Measurements from ENCODE around the gene CCNT2. TPM values are rescaled to one million over a fixed set of nuclear protein-coding genes. Genes with fewer than 3 reads are reported as not detected.
"Not testable (repeated sequence)": the region's sequence is repeated elsewhere in the genome, so short reads cannot be mapped to it uniquely, and the experiment has no call there.

The CCNT2 gene
- polyA plus RNA-seq, 6 donors from 2014 or later = 28.9 to 37.3 (median 33.3) TPM

DNA sequence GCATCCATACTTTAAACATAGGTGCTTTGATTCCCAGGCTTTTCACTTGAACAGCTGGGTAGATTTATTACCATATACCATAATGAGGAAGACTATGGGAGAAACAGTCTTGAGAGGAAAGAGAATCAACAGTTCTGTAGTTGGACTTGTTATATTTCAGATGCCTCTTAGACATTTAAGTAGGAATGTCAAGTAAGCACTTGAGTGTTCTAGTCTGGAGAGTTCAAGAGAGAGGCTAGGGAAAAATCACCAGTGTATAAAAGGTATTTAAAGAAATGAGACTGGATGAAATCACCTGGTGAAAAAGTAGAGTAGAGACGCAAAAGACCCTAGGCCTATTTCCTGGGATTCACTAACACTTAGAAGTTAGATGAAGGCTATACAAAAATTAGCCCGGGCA, 13.5 kb upstream of the CCNT2 start:
- no peaks in the 10 kb centered on the region for H3K27me3 Mint-ChIP-seq

DNA sequence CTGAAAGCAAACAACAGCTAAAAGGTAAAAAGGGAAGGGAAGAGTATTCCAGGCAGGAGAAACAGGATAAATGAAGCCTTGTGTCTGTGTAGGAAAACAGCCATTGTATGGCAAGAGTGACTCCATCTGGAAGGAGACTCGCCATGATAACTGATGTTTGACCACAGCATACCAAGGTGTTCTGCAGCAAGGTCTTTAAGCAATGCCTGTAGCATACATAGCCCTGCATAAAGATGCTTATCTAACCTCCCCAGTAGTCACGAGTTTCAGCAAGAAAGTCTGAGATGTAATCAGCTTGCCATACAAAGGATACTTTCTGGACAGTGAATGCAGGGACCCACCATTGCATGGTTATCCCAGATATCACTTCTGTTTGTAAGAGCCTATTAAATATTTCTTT, 11.9 kb upstream of the CCNT2 start:
- peaks cover 0 to 4% (median 0%) of the 10 kb centered on the region in 3 donors for H3K4me1 Mint-ChIP-seq
- no peak overlapping the region for H3K27ac Mint-ChIP-seq
- peaks cover 8 to 12% of the 10 kb centered on the region in 2 donors for H3K36me3 Mint-ChIP-seq
- DNase-seq (no peak), ATAC-seq (ENCODE audit: low read depth in 2 of 2) (no peak)
- no peaks in the 10 kb centered on the region for H3K27me3 Mint-ChIP-seq
- H3K9me3 Mint-ChIP-seq = peaks cover 0 to 9% (median 6%) of the 10 kb centered on the region in 7 donors
- no peak overlapping the region for H3K4me3 Mint-ChIP-seq

More for the DNA sequence above, 13.5 kb upstream of the CCNT2 start:
- Mint-ChIP-seq H3K36me3 (peaks cover 8 to 12% of the 10 kb centered on the region in 2 donors), H3K9me3 (peaks cover 0 to 9% (median 6%) of the 10 kb centered on the region in 7 donors), H3K27ac (no peak overlapping the region), H3K4me1 (peaks cover 0 to 4% (median 0%) of the 10 kb centered on the region in 3 donors), H3K4me3 (no peak overlapping the region)
- no peak for ATAC-seq (ENCODE audit: low read depth in 2 of 2)
- no peak for DNase-seq

- not testable (repeated sequence) for H3K4me3 Mint-ChIP-seq; H3K27me3 Mint-ChIP-seq; ATAC-seq (ENCODE audit: low read depth in 2 of 2); DNase-seq; H3K27ac Mint-ChIP-seq; H3K9me3 Mint-ChIP-seq; H3K4me1 Mint-ChIP-seq
- peaks cover 8 to 12% of the 10 kb centered on the region in 2 donors for H3K36me3 Mint-ChIP-seq
These were observed 11.0 kb upstream of the CCNT2 start for GRCh38 chr2:134907441-134908116.

GRCh38 chr2:134910763-134911399, 7.7 kb upstream of the CCNT2 start:
- no peaks in the 10 kb centered on the region for H3K27me3 Mint-ChIP-seq
- H3K4me3 Mint-ChIP-seq = no peak overlapping the region
- peaks cover 6 to 8% of the 10 kb centered on the region in 2 donors for H3K36me3 Mint-ChIP-seq
- ATAC-seq (ENCODE audit: low read depth in 2 of 2) = no peak
- peaks cover 0 to 2% (median 0%) of the 10 kb centered on the region in 3 donors for H3K4me1 Mint-ChIP-seq
- no peak for DNase-seq
- no peak overlapping the region for H3K27ac Mint-ChIP-seq
- H3K9me3 Mint-ChIP-seq = peaks cover 0 to 9% (median 6%) of the 10 kb centered on the region in 7 donors

DNA sequence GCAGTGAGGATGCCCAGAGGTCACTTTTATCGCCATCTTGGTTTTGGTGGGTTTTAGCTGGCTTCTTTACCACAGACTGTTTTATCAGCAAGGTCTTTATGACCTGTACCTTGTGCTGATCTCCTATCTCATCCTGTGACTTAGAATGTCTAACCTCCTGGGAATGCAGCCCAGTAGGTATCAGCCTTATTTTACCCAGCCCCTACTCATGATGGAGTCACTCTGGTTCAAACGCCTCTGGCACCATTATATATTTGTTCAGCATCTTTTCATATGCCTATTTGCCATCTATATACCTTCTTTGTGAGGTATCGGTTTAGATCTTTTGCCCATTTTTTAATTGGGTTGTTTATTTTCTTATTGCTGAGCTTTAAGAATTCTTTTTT, 7.2 kb upstream of the CCNT2 start:
- ATAC-seq (ENCODE audit: low read depth in 2 of 2) = no peak
- H3K27ac Mint-ChIP-seq = no peak overlapping the region
- H3K36me3 Mint-ChIP-seq = peaks cover 6 to 8% of the 10 kb centered on the region in 2 donors
- peaks cover 0 to 4% (median 0%) of the 10 kb centered on the region in 3 donors for H3K4me1 Mint-ChIP-seq
- no peak for DNase-seq
- H3K4me3 Mint-ChIP-seq = no peak overlapping the region
- peaks cover 0 to 9% (median 5%) of the 10 kb centered on the region in 7 donors for H3K9me3 Mint-ChIP-seq
- no peaks in the 10 kb centered on the region for H3K27me3 Mint-ChIP-seq

- Mint-ChIP-seq H3K36me3 (peaks cover 4 to 8% of the 10 kb centered on the region in 2 donors), H3K4me3 (no peak overlapping the region), H3K4me1 (peaks cover 0 to 12% (median 5%) of the 10 kb centered on the region in 3 donors), H3K9me3 (peaks cover 0 to 6% (median 5%) of the 10 kb centered on the region in 7 donors), H3K27me3 (no peaks in the 10 kb centered on the region), H3K27ac (no peak overlapping the region)
- ATAC-seq (ENCODE audit: low read depth in 2 of 2) = no peak
- DNase-seq = no peak
These were observed 6.3 kb upstream of the CCNT2 start for GRCh38 chr2:134912361-134912760.

- ATAC-seq (ENCODE audit: low read depth in 2 of 2) (no peak), DNase-seq (no peak)
- H3K27me3 Mint-ChIP-seq = no peaks in the 10 kb centered on the region
- H3K4me1 Mint-ChIP-seq = peaks cover 20 to 41% (median 32%) of the 10 kb centered on the region in 3 donors
- H3K9me3 Mint-ChIP-seq = peaks cover 0 to 5% (median 0%) of the 10 kb centered on the region in 7 donors
- H3K4me3 Mint-ChIP-seq = peak overlapping the region; percentile 90 to 100 (median 98)
- peaks cover 0 to 10% of the 10 kb centered on the region in 2 donors for H3K36me3 Mint-ChIP-seq
- peak overlapping the region; percentile 94 to 100 (median 98) for H3K27ac Mint-ChIP-seq
These were observed 1.2 kb upstream of the CCNT2 start for GRCh38 chr2:134917360-134917865.

GRCh38 chr2:134917888-134918525, 615 bp upstream of the CCNT2 start:
- H3K4me3 Mint-ChIP-seq = peak overlapping the region; percentile 90 to 100 (median 98)
- ATAC-seq (ENCODE audit: low read depth in 2 of 2) (peak; percentile 71 to 72), DNase-seq (peak; percentile 92)
- H3K27me3 Mint-ChIP-seq = no peaks in the 10 kb centered on the region
- peak overlapping the region; percentile 94 to 100 (median 98) for H3K27ac Mint-ChIP-seq
- H3K9me3 Mint-ChIP-seq = peaks cover 0 to 5% (median 0%) of the 10 kb centered on the region in 7 donors
- peaks cover 0 to 10% of the 10 kb centered on the region in 2 donors for H3K36me3 Mint-ChIP-seq
- H3K4me1 Mint-ChIP-seq = peaks cover 24 to 47% (median 37%) of the 10 kb centered on the region in 3 donors

DNA sequence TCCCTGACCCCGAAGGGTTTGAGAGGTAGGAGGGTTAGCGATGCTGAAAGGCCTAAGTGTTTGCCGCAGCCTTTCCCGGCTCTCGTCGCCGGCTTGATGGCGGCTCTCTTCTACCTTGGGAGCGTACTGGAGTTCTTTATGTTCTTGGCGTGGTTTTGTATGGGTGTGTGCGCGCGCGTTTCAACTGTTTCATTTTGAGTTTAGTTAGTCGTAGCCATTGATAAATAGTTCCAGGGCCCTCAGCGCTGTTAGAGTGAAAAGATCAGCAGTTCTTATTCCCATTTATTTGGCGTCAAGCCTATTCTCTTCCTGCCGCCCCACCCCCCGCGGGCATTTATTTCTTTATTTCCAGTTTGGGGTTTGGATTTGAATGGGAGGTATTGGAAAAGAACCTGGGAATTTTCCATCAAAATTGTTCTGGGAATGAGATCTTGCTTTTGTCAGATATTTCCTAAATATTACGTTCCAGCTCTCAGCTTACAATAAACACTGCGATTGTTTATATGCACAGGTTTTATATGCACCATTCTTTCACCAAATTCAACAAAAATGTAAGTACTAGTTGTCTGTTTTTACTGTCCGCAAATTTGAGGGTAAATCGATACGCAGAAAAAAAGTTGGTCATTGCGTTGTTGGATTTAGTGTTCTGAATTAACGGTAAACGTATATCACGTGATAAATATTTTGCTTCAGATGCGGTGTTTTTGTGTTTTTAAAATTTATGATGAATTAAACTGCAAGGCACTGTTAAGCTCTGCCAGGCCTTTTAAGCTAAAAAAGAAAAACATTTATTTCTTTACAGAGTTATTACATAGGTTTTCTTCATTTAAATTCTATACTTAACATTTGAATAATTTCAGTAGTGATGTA, 954 bp downstream of the CCNT2 start:
- Mint-ChIP-seq H3K9me3 (no peaks in the 10 kb centered on the region), H3K36me3 (peaks cover 0 to 11% of the 10 kb centered on the region in 2 donors), H3K27me3 (no peaks in the 10 kb centered on the region), H3K4me3 (peak overlapping the region; percentile 90 to 100 (median 98)), H3K4me1 (peaks cover 33 to 58% (median 46%) of the 10 kb centered on the region in 3 donors), H3K27ac (peak overlapping the region; percentile 94 to 100 (median 98))
- DNase-seq (peak; percentile 27), ATAC-seq (ENCODE audit: low read depth in 2 of 2) (no peak)

DNA sequence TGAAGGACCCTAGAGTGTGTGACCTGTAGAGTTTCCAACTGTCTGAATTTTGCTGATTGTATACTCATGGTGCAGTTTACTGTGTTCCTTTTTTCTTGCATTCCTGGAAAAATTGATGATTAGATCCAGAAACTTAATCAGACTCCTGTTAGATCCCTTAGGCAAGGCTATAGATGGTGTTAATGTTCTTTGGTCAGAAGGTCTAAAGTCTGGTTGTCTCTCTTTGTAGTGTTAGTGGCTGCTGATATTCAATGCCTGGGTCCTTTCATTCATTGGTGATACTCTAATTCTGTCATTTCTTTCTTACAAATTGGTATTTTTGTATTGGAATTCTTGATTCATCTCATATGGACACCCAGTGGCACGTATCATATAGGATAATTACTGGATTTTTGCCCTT, 6.3 kb downstream of the CCNT2 start:
- H3K27ac Mint-ChIP-seq = peak overlapping the region in 2 of 6 donors; percentile 23 to 63
- DNase-seq = no peak
- ATAC-seq (ENCODE audit: low read depth in 2 of 2) = no peak
- H3K27me3 Mint-ChIP-seq = no peaks in the 10 kb centered on the region
- H3K4me3 Mint-ChIP-seq = peak overlapping the region in 2 of 8 donors; percentile 0 to 10
- peaks cover 0 to 12% of the 10 kb centered on the region in 2 donors for H3K36me3 Mint-ChIP-seq
- no peaks in the 10 kb centered on the region for H3K9me3 Mint-ChIP-seq
- peaks cover 47 to 72% (median 61%) of the 10 kb centered on the region in 3 donors for H3K4me1 Mint-ChIP-seq

DNA sequence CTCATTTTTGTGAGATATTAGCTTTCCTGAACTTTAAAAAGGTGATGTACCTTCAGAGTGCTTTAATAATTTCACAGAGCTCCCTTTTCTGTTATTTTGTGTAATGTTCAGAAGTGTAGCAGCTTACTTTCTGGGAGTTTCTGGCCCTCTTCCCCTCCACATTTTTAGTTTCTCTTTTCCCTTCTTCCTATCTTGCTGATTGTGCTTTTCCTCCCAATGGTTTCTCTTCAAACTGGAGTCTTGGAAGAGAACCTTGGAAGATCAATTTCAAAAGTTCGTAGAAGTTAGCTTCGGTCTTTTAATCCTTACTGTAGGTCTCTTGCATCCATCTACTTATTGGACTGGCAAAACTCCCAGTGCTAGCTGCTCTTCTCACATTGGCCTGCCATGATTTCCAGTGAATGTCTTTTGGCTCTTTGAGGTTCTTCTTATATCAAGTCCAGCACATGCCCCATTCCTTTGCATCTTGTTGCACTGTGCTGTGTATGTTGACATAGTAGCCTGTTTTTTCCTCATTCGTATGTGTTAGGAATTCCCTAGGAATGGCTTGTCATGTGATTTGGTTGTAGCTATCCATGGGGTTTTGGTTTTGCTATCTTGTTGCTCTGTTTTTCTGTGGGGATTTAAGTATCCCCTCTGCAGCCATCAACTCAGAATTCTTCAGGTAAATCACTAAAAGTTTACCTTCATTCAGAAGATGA, 7.8 kb downstream of the CCNT2 start:
- DNase-seq (no peak), ATAC-seq (ENCODE audit: low read depth in 2 of 2) (no peak)
- Mint-ChIP-seq H3K27ac (peak overlapping the region in 4 of 6 donors; percentile 65 to 95 (median 72)), H3K9me3 (peaks cover 0 to 1% (median 0%) of the 10 kb centered on the region in 7 donors), H3K4me1 (peaks cover 47 to 78% (median 66%) of the 10 kb centered on the region in 3 donors), H3K27me3 (no peaks in the 10 kb centered on the region), H3K36me3 (peaks cover 0 to 12% of the 10 kb centered on the region in 2 donors), H3K4me3 (peak overlapping the region in 2 of 8 donors; percentile 13 to 66)

DNA sequence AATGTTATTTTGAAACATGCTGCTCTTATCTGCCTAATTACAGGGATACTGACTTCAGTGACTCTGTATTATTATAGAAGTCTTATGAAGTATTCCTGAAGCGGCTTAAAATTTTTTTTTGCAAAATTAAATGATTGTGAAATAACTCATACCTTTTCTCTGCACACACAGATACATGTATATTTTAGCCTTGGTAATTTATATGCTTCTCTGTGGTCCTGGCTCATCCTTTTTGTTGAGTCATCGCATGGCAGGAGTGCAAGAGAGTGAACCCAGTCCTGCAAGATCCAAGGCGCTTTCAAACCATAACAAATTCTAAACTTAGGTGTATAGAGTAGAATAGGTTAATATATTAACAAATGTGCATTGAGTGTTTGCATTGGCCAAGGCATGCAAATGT, 8.6 kb downstream of the CCNT2 start:
- DNase-seq (no peak), ATAC-seq (ENCODE audit: low read depth in 2 of 2) (no peak)
- H3K9me3 Mint-ChIP-seq = peaks cover 0 to 1% (median 0%) of the 10 kb centered on the region in 7 donors
- peaks cover 44 to 80% (median 61%) of the 10 kb centered on the region in 3 donors for H3K4me1 Mint-ChIP-seq
- H3K4me3 Mint-ChIP-seq = no peak overlapping the region
- H3K27me3 Mint-ChIP-seq = no peaks in the 10 kb centered on the region
- H3K36me3 Mint-ChIP-seq = peaks cover 0 to 12% of the 10 kb centered on the region in 2 donors
- no peak overlapping the region for H3K27ac Mint-ChIP-seq
